GM23338 (cell line): Measurements from ENCODE around the gene DYRK1A.

Experiments used
- CREB1 ChIP-seq: fragments of 250-450 bp; sonication (Bioruptor Pico); IDR thresholded peaks from 2 replicates; pipeline ENCODE4 v1.5.0; 2020; ENCODE audit warnings: low read depth, mild to moderate bottlenecking, moderate library complexity
- POLR2AphosphoS5 ChIP-seq: IDR thresholded peaks from 2 replicates; pipeline ENCODE4 v1.6.1; 2016; ENCODE audit warnings: antibody characterized with exemption, low read depth
- REST ChIP-seq: IDR thresholded peaks from one replicate; pipeline ENCODE4 v1.6.1; 2018; ENCODE audit warnings: antibody characterized with exemption; ENCODE audit not compliant: unreplicated experiment

- TF ChIP-seq CREB1 (CRISPR knock-in tag): no peak
- TF ChIP-seq POLR2AphosphoS5: no peak
- no peak for TF ChIP-seq REST
Measured at GRCh38 chr21:37513383-37513782, 146.8 kb downstream of the DYRK1A start.
